Panc1 (cell line): ENCODE data around the gene CIP2A. TPM values are rescaled to one million over a fixed set of nuclear protein-coding genes. Genes with fewer than 3 reads are reported as not detected.

Experiments
- ATAC-seq: fragments of 200-7000 bp; cut with Tn5 transposase; 2 replicates; pipeline ENCODE4 v1.9.1; 2020; ENCODE audit warnings: mild to moderate bottlenecking, moderate library complexity
- BruUV-seq: library from RNA; stranded (reverse); fragments of 400-500 nt; replicated peaks from 2 replicates; lab custom pipeline; 2021; lab: Mats Ljungman, UMichigan
- CTCF ChIA-PET: fragments of 300-600 bp; sonication (Branson Sonifier 250); formaldehyde crosslinking; loops from one replicate; lab custom pipeline; 2022; ENCODE audit warnings: antibody characterized with exemption; lab: Charles Lee
- POLR2A ChIA-PET: fragments of 300-600 bp; sonication (Branson Sonifier 250); formaldehyde crosslinking; loops from one replicate; lab custom pipeline; 2022; ENCODE audit warnings: antibody characterized with exemption; lab: Charles Lee
- DNase-seq: peaks from one replicate; pipeline ENCODE4 v3.0.0-alpha.2; 2010; ENCODE audit warnings: low read depth, low spot score
- H3K27ac ChIP-seq: 2 replicates; pipeline ENCODE4 v1.5.1; 2011; ENCODE audit warnings: mild to moderate bottlenecking, low read length, inconsistent platforms
- H3K27me3 ChIP-seq: fragments of 200-500 bp; sonication (Bioruptor generic); 2 replicates; pipeline ENCODE4 v1.6.0; 2014; ENCODE audit warnings: low read length, inconsistent platforms; ENCODE audit not compliant: control insufficient read depth, insufficient read depth
- H3K36me3 ChIP-seq: fragments of 200-500 bp; sonication (Bioruptor generic); 2 replicates; pipeline ENCODE4 v1.5.1; 2014; ENCODE audit warnings: inconsistent platforms, mild to moderate bottlenecking, low read length, moderate library complexity; ENCODE audit not compliant: control insufficient read depth, insufficient read depth
- H3K4me1 ChIP-seq: 2 replicates; pipeline ENCODE4 v1.5.1; 2011; ENCODE audit warnings: inconsistent platforms, mild to moderate bottlenecking, low read length, moderate library complexity; ENCODE audit not compliant: control insufficient read depth, insufficient read depth
- H3K4me3 ChIP-seq, 2 experiments: 2 replicates each; pipeline ENCODE4 v1.5.1; 2011 to 2012; ENCODE audit warnings: low read depth in 2 of 2, low read length in 2 of 2, mild to moderate bottlenecking in 2 of 2, inconsistent platforms in 1 of 2, moderate library complexity in 1 of 2
- H3K9me3 ChIP-seq: fragments of 200-500 bp; sonication (Bioruptor generic); 2 replicates; pipeline ENCODE4 v1.5.1; 2014; ENCODE audit warnings: low read depth, mild to moderate bottlenecking, inconsistent platforms, low read length, moderate library complexity; ENCODE audit not compliant: control insufficient read depth, insufficient read depth
- POLR2AphosphoS5 ChIP-seq: IDR thresholded peaks from 2 replicates; pipeline ENCODE4 v1.6.1; 2012; ENCODE audit warnings: mild to moderate bottlenecking, low read depth, low read length, moderate library complexity
- SIN3A ChIP-seq: IDR thresholded peaks from 2 replicates; pipeline ENCODE4 v1.6.1; 2012; ENCODE audit warnings: low read depth, mild to moderate bottlenecking, low read length, moderate library complexity, borderline replicate concordance; ENCODE audit not compliant: insufficient read depth
- TCF7L2 ChIP-seq: IDR thresholded peaks from 2 replicates; pipeline ENCODE4 v1.6.1; 2011; ENCODE audit warnings: mild to moderate bottlenecking, low read depth, low read length, inconsistent platforms
- in situ Hi-C: cut with HindIII; loops from 2 replicates; pipeline ENCODE4 v1.10.0; 2016; ENCODE audit warnings: low sequenced_read_pairs, low pct_unique_long_range_greater_than_20kb
- intact Hi-C: fragments of 100-400 bp; cut with micrococcal nuclease; formaldehyde crosslinking; loops from one replicate; pipeline ENCODE4 v1.10.0; 2022; ENCODE audit not compliant: unreplicated experiment
- total RNA-seq: library from RNA; stranded (reverse); gene quantifications from one replicate; pipeline ENCODE4 v1.2.1, GENCODE V29; 2021; ENCODE audit not compliant: unreplicated experiment
- TF ChIP-seq, protein P1 (sequence below): fragments of 450-650 bp; IDR thresholded peaks from 2 replicates; pipeline ENCODE4 v1.5.1; 2017; ENCODE audit warnings: mild to moderate bottlenecking
- TF ChIP-seq, protein P2 (sequence below), 2 experiments: IDR thresholded peaks; 2 replicates each; pipeline ENCODE4 v1.6.1; 2011 to 2012; ENCODE audit warnings: low read depth in 2 of 2, control low read depth in 1 of 2, low read length in 1 of 2, mild to moderate bottlenecking in 1 of 2, moderate library complexity in 1 of 2; ENCODE audit not compliant: insufficient read depth in 1 of 2

Gene CIP2A
- total RNA-seq, 1 experiment from 2014 or later, result 52.0 TPM

DNA sequence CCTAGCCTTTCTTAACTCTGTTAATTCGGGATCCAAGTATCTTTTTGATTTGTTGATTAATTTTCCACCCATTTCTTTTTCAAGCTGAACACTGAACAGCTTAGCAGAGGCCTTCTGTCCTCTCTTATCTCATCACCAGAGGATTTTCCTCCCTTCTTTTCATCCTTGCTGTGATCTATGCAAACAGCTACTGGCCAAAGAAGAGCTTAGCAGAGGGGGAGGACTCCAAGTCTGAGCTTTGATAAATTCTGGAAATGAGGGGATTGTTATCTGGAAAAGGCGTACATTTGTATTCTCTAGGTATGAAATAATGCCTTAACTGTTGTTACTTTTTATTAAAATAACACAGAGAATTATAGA lies 13.7 kb upstream of the CIP2A start:
- CTCF ChIA-PET, result interaction anchor here (0.6 kb wide), 1 partner anchor 312 kb away, joined by 3 read pairs; no protein-coding TSS in a partner anchor
- no TSS peak for BruUV-seq
- no peaks in the 10 kb centered on the region for H3K36me3 ChIP-seq
- ATAC-seq, result no peak
- DNase-seq, result no peak
- intact Hi-C loops (no loop called here), in situ Hi-C loops (no loop called here)
- H3K4me1 ChIP-seq, result no peaks in the 10 kb centered on the region
- TF ChIP-seq TCF7L2 (no peak), POLR2AphosphoS5 (no peak), SIN3A (no peak)
- TF ChIP-seq, protein P1, sequence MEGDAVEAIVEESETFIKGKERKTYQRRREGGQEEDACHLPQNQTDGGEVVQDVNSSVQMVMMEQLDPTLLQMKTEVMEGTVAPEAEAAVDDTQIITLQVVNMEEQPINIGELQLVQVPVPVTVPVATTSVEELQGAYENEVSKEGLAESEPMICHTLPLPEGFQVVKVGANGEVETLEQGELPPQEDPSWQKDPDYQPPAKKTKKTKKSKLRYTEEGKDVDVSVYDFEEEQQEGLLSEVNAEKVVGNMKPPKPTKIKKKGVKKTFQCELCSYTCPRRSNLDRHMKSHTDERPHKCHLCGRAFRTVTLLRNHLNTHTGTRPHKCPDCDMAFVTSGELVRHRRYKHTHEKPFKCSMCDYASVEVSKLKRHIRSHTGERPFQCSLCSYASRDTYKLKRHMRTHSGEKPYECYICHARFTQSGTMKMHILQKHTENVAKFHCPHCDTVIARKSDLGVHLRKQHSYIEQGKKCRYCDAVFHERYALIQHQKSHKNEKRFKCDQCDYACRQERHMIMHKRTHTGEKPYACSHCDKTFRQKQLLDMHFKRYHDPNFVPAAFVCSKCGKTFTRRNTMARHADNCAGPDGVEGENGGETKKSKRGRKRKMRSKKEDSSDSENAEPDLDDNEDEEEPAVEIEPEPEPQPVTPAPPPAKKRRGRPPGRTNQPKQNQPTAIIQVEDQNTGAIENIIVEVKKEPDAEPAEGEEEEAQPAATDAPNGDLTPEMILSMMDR, result no peak
- TF ChIP-seq, protein P2, sequence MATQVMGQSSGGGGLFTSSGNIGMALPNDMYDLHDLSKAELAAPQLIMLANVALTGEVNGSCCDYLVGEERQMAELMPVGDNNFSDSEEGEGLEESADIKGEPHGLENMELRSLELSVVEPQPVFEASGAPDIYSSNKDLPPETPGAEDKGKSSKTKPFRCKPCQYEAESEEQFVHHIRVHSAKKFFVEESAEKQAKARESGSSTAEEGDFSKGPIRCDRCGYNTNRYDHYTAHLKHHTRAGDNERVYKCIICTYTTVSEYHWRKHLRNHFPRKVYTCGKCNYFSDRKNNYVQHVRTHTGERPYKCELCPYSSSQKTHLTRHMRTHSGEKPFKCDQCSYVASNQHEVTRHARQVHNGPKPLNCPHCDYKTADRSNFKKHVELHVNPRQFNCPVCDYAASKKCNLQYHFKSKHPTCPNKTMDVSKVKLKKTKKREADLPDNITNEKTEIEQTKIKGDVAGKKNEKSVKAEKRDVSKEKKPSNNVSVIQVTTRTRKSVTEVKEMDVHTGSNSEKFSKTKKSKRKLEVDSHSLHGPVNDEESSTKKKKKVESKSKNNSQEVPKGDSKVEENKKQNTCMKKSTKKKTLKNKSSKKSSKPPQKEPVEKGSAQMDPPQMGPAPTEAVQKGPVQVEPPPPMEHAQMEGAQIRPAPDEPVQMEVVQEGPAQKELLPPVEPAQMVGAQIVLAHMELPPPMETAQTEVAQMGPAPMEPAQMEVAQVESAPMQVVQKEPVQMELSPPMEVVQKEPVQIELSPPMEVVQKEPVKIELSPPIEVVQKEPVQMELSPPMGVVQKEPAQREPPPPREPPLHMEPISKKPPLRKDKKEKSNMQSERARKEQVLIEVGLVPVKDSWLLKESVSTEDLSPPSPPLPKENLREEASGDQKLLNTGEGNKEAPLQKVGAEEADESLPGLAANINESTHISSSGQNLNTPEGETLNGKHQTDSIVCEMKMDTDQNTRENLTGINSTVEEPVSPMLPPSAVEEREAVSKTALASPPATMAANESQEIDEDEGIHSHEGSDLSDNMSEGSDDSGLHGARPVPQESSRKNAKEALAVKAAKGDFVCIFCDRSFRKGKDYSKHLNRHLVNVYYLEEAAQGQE (IDR thresholded peaks at IDR 0.05; ENCODE audit: insufficient read depth in 1 of 2, low read depth in 2 of 2, low read length in 1 of 2), result no peak
- H3K27me3 ChIP-seq, result no peaks in the 10 kb centered on the region
- peaks cover 6% of the 10 kb centered on the region; the same call in 1 of the 2 replicates for H3K9me3 ChIP-seq
- POLR2A ChIA-PET, result interaction anchor here (1.0 kb wide), 1 partner anchor 14 kb away, joined by 3 read pairs; no protein-coding TSS in a partner anchor
- no peak overlapping the region for H3K27ac ChIP-seq
- H3K4me3 ChIP-seq, result no peak overlapping the region

DNA sequence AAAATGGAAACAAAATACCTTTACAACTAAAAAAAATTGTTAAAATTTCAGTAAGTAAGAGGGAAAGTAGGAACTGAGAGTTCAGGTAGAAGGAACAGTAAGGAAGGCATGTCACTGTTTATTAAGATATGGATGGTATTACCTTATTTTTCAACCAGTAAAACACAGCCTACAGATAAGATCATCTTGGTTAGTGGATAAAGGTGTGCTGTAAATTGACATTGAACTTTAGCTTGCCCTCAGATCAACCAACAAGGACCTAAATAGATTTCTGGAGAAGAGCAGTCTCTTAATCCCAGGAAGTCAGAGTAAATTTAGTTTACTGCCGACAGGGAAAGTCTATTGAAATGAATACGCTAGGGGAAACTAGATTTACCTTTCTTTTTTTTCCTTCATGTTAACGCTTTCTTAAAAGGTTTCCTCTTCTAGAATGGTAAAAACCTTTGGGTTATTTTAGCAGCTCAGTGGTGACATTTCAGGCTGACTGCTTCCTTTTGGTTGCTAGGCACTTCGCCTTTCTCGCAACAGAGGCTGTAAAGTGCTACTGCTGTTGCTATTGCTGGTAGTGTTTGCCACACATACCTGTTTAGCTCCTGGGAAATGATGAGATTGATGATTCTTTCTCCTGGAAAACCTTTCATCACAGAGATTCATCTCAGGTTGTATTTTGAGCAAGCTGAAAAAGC lies 13.2 kb upstream of the CIP2A start:
- TF ChIP-seq, protein P2 (IDR thresholded peaks at IDR 0.05; ENCODE audit: insufficient read depth in 1 of 2, low read depth in 2 of 2, low read length in 1 of 2), result no peak
- TF ChIP-seq TCF7L2 (no peak), SIN3A (no peak), POLR2AphosphoS5 (no peak)
- TF ChIP-seq, protein P1, result no peak
- Histone ChIP-seq H3K4me3 (no peak overlapping the region), H3K27ac (no peak overlapping the region), H3K27me3 (no peaks in the 10 kb centered on the region), H3K4me1 (no peaks in the 10 kb centered on the region), H3K9me3 (peaks cover 6% of the 10 kb centered on the region; the same call in 1 of the 2 replicates), H3K36me3 (no peaks in the 10 kb centered on the region)
- in situ Hi-C loops (no loop called here), intact Hi-C loops (no loop called here)
- ATAC-seq (no peak), DNase-seq (no peak)
- BruUV-seq, result no TSS peak
- POLR2A ChIA-PET, result interaction anchor here (1.0 kb wide), 1 partner anchor 14 kb away, joined by 3 read pairs; no protein-coding TSS in a partner anchor
- CTCF ChIA-PET, result interaction anchor here (0.6 kb wide), 1 partner anchor 313 kb away, joined by 3 read pairs; no protein-coding TSS in a partner anchor
